ENCODE results near the gene RPGRIP1L.

The RPGRIP1L gene

GRCh38 chr16:53549970-53550690, 153.5 kb downstream of the RPGRIP1L start:
- TF ChIP-seq CTCF (IDR thresholded peaks at IDR 0.05; ENCODE audit: borderline replicate concordance, control extremely low read depth, extremely low read depth, insufficient read depth, missing control alignments): peak; percentile 66
- peak; percentile 81 for DNase-seq (ENCODE audit: low spot score)
- in situ Hi-C loops (cut with MboI; ENCODE audit: low sequenced_read_pairs, unreplicated experiment): loop anchor here (25.0 kb wide), 1 partner anchor 1412 kb away; no protein-coding TSS in a partner anchor
